GM23338 (cell line): ENCODE data around the gene NFS1. TPM values are rescaled to one million over a fixed set of nuclear protein-coding genes. Genes with fewer than 3 reads are reported as not detected.

Experiments
- ATAC-seq: fragments of 200-7000 bp; cut with Tn5 transposase; 3 replicates; pipeline ENCODE4 v1.9.1; 2020
- DNase-seq: peaks from one replicate; pipeline ENCODE4 v3.0.0-alpha.2; 2015; ENCODE audit warnings: low spot score
- H2AFZ ChIP-seq: fragments of 200-600 bp; sonication (generic); 2 replicates; pipeline ENCODE4 v1.8.0; 2016; ENCODE audit warnings: antibody characterized with exemption, mild to moderate bottlenecking, moderate library complexity
- H3F3A ChIP-seq: fragments of 200-600 bp; sonication (generic); replicated peaks from 2 replicates; pipeline ENCODE4 v1.8.0; 2017; ENCODE audit warnings: antibody characterized with exemption, mixed run types, low read depth
- H3K27ac ChIP-seq: fragments of 200-600 bp; sonication (generic); 2 replicates; pipeline ENCODE4 v1.6.1; 2016; ENCODE audit warnings: low read depth
- H3K27me3 ChIP-seq: fragments of 200-600 bp; sonication (generic); 2 replicates; pipeline ENCODE4 v1.8.0; 2016; ENCODE audit warnings: mild to moderate bottlenecking, mixed run types, moderate library complexity; ENCODE audit not compliant: insufficient read depth
- H3K36me3 ChIP-seq: fragments of 200-600 bp; sonication (generic); 2 replicates; pipeline ENCODE4 v1.8.0; 2016; ENCODE audit warnings: mild to moderate bottlenecking; ENCODE audit not compliant: insufficient read depth
- H3K4me1 ChIP-seq: fragments of 200-600 bp; sonication (generic); 2 replicates; pipeline ENCODE4 v1.8.0; 2016; ENCODE audit warnings: mild to moderate bottlenecking, moderate library complexity; ENCODE audit not compliant: insufficient read depth
- H3K4me2 ChIP-seq: fragments of 200-600 bp; sonication (generic); 2 replicates; pipeline ENCODE4 v1.7.1; 2017; ENCODE audit warnings: mixed run types
- H3K4me3 ChIP-seq: fragments of 200-600 bp; sonication (generic); 2 replicates; pipeline ENCODE4 v1.6.1; 2016; ENCODE audit warnings: mixed run types
- H3K79me2 ChIP-seq: fragments of 200-600 bp; sonication (generic); replicated peaks from 2 replicates; pipeline ENCODE4 v1.8.0; 2017; ENCODE audit warnings: mild to moderate bottlenecking; ENCODE audit not compliant: insufficient read depth
- H3K9me2 ChIP-seq: fragments of 200-600 bp; sonication (generic); 2 replicates; pipeline ENCODE4 v1.8.0; 2017; ENCODE audit not compliant: insufficient read depth
- H4K20me1 ChIP-seq: fragments of 200-600 bp; sonication (generic); replicated peaks from 2 replicates; pipeline ENCODE4 v1.8.0; 2017; ENCODE audit warnings: mild to moderate bottlenecking; ENCODE audit not compliant: insufficient read depth
- H3K27ac Mint-ChIP-seq: 2 replicates; pipeline ENCODE4 v1.8.0; 2020; ENCODE audit warnings: inconsistent platforms, mild to moderate bottlenecking, moderate library complexity, mixed read lengths
- H3K27me3 Mint-ChIP-seq: 3 replicates; pipeline ENCODE4 v1.8.0; 2022; ENCODE audit warnings: low read depth, mild to moderate bottlenecking, moderate library complexity, mixed read lengths, inconsistent platforms; ENCODE audit not compliant: insufficient read depth, poor library complexity
- H3K36me3 Mint-ChIP-seq: 3 replicates; pipeline ENCODE4 v1.8.0; 2021; ENCODE audit warnings: low read depth, mild to moderate bottlenecking, inconsistent platforms, moderate library complexity, mixed read lengths
- H3K4me1 Mint-ChIP-seq: 3 replicates; pipeline ENCODE4 v1.8.0; 2020; ENCODE audit warnings: mild to moderate bottlenecking, inconsistent platforms, mixed read lengths
- H3K4me3 Mint-ChIP-seq: 3 replicates; pipeline ENCODE4 v1.8.0; 2021; ENCODE audit warnings: moderate library complexity, mild to moderate bottlenecking, inconsistent platforms, mixed read lengths
- H3K9me3 Mint-ChIP-seq: 3 replicates; pipeline ENCODE4 v1.8.0; 2020; ENCODE audit warnings: moderate library complexity, mild to moderate bottlenecking, inconsistent platforms, mixed read lengths
- CREB1 ChIP-seq: fragments of 250-450 bp; sonication (Bioruptor Pico); IDR thresholded peaks from 2 replicates; pipeline ENCODE4 v1.5.0; 2020; ENCODE audit warnings: low read depth, mild to moderate bottlenecking, moderate library complexity
- CTCF ChIP-seq, 2 experiments: fragments of 200-600 bp in 1 of 2; sonication (generic) in 1 of 2; conservative IDR thresholded peaks; 2 replicates each; pipeline versions ENCODE4 v1.5.1 to v1.6.1; 2016 to 2017; ENCODE audit warnings: antibody characterized with exemption in 2 of 2, low read depth in 2 of 2, mild to moderate bottlenecking in 2 of 2, moderate library complexity in 1 of 2
- ETS1 ChIP-seq: IDR thresholded peaks from 2 replicates; pipeline ENCODE4 v1.6.1; 2016; ENCODE audit warnings: antibody characterized with exemption
- EZH2 ChIP-seq: fragments of 200-600 bp; sonication (generic); IDR thresholded peaks from one replicate; pipeline ENCODE4 v1.8.0; 2017; ENCODE audit warnings: antibody characterized with exemption, mild to moderate bottlenecking, low read depth; ENCODE audit not compliant: unreplicated experiment
- EZH2phosphoT487 ChIP-seq: fragments of 200-600 bp; sonication (generic); IDR thresholded peaks from one replicate; pipeline ENCODE4 v1.8.1; 2018; ENCODE audit warnings: antibody characterized with exemption; ENCODE audit not compliant: unreplicated experiment
- JUNB ChIP-seq: IDR thresholded peaks from one replicate; pipeline ENCODE4 v1.6.1; 2016; ENCODE audit warnings: antibody characterized with exemption; ENCODE audit not compliant: unreplicated experiment
- NANOG ChIP-seq: IDR thresholded peaks from 2 replicates; pipeline ENCODE4 v1.6.1; 2016; ENCODE audit warnings: antibody characterized with exemption, borderline replicate concordance
- POLR2AphosphoS5 ChIP-seq: IDR thresholded peaks from 2 replicates; pipeline ENCODE4 v1.6.1; 2016; ENCODE audit warnings: antibody characterized with exemption, low read depth
- REST ChIP-seq: IDR thresholded peaks from one replicate; pipeline ENCODE4 v1.6.1; 2018; ENCODE audit warnings: antibody characterized with exemption; ENCODE audit not compliant: unreplicated experiment
- STAT1 ChIP-seq: IDR thresholded peaks from one replicate; pipeline ENCODE4 v1.6.1; 2016; ENCODE audit warnings: antibody characterized with exemption; ENCODE audit not compliant: unreplicated experiment
- ZNF114 ChIP-seq: fragments of 250-450 bp; sonication (Bioruptor Pico); IDR thresholded peaks from 2 replicates; pipeline ENCODE4 v1.5.0; 2020; ENCODE audit warnings: mild to moderate bottlenecking, moderate library complexity
- ZNF331 ChIP-seq: fragments of 250-450 bp; sonication (Bioruptor Pico); IDR thresholded peaks from 2 replicates; pipeline ENCODE4 v1.5.0; 2020; ENCODE audit warnings: low read depth, mild to moderate bottlenecking, moderate library complexity
- ZNF462 ChIP-seq: fragments of 250-450 bp; sonication (Bioruptor Pico); IDR thresholded peaks from 2 replicates; pipeline ENCODE4 v1.5.0; 2020; ENCODE audit warnings: mild to moderate bottlenecking, moderate library complexity
- polyA plus RNA-seq: library from polyadenylated mRNA; unstranded; fragments of >200 nt; fragmentation: Nextera tagmentation; extraction: Ambion mirVana; gene quantifications from 2 replicates; pipeline ENCODE4 v1.2.1, GENCODE V29; 2016
- total RNA-seq: library from RNA; depleted of rRNA; stranded (reverse); fragments of >200 nt; shearing (Covaris generic); gene quantifications from 2 replicates; pipeline ENCODE4 v1.2.3, GENCODE V29; 2014

The NFS1 gene
- total and polyA plus RNA-seq, 2 experiments from 2014 or later, result 22.8 to 35.7 TPM

GRCh38 chr20:35697696-35698297, 1.4 kb downstream of the NFS1 start:
- Histone ChIP-seq H2AFZ (peak overlapping the region; percentile 100), H3K4me3 (peak overlapping the region; percentile 99), H3K79me2 (peaks cover 11% of the 10 kb centered on the region), H3K4me1 (peaks cover 12% of the 10 kb centered on the region), H3K27ac (no peak overlapping the region), H3K4me2 (peak overlapping the region; percentile 99), H3K27me3 (no peaks in the 10 kb centered on the region), H3K36me3 (peaks cover 4% of the 10 kb centered on the region; the same call in 1 of the 2 replicates), H3F3A (peaks cover 45% of the 10 kb centered on the region), H4K20me1 (peaks cover 7% of the 10 kb centered on the region; the same call in 1 of the 2 replicates), H3K9me2 (no peaks in the 10 kb centered on the region)
- Mint-ChIP-seq H3K36me3 (peaks cover 30% of the 10 kb centered on the region), H3K27ac (no peak overlapping the region), H3K9me3 (no peaks in the 10 kb centered on the region), H3K4me1 (peaks cover 17% of the 10 kb centered on the region), H3K4me3 (peak overlapping the region; percentile 88), H3K27me3 (peaks cover 14% of the 10 kb centered on the region)
- TF ChIP-seq CTCF (conservative IDR thresholded peaks at IDR 0.05; ENCODE audit: low read depth in 2 of 2) (no peak), POLR2AphosphoS5 (no peak), ZNF114 (CRISPR knock-in tag) (no peak), EZH2 (no peak), CREB1 (no peak), ZNF331 (CRISPR knock-in tag) (no peak), NANOG (no peak), STAT1 (no peak), ETS1 (no peak), EZH2phosphoT487 (no peak), JUNB (no peak), ZNF462 (CRISPR knock-in tag) (no peak), REST (no peak)
- DNase-seq, result no peak
- no peak for ATAC-seq
